ENCODE results near the gene ZNF473.

The ZNF473 gene

GRCh38 chr19:50002386-50002960, 23.3 kb upstream of the ZNF473 start:
- Histone ChIP-seq H3K9ac (ENCODE audit: low read length in 5 of 5) (peak overlapping the region in 2 of 5 donors; percentile 8 to 25), H3K36me3 (ENCODE audit: control insufficient read depth in 5 of 5, insufficient read depth in 5 of 5, low read length in 5 of 5) (peaks cover 0 to 90% (median 76%) of the 10 kb centered on the region in 5 donors), H3K27ac (ENCODE audit: low read depth, low read length) (no peak overlapping the region), H3K4me3 (ENCODE audit: low read depth in 1 of 5, low read length in 5 of 5) (peak overlapping the region in 1 of 5 donors; percentile 11), H3K4me1 (ENCODE audit: control insufficient read depth in 5 of 5, insufficient read depth in 5 of 5, low read length in 5 of 5) (peaks cover 9 to 38% (median 28%) of the 10 kb centered on the region in 5 donors), H3K27me3 (ENCODE audit: control insufficient read depth in 5 of 5, insufficient read depth in 4 of 5, low read length in 5 of 5) (no peaks in the 10 kb centered on the region), H3K9me3 (ENCODE audit: control insufficient read depth in 5 of 5, low read length in 5 of 5) (no peaks in the 10 kb centered on the region)

DNA sequence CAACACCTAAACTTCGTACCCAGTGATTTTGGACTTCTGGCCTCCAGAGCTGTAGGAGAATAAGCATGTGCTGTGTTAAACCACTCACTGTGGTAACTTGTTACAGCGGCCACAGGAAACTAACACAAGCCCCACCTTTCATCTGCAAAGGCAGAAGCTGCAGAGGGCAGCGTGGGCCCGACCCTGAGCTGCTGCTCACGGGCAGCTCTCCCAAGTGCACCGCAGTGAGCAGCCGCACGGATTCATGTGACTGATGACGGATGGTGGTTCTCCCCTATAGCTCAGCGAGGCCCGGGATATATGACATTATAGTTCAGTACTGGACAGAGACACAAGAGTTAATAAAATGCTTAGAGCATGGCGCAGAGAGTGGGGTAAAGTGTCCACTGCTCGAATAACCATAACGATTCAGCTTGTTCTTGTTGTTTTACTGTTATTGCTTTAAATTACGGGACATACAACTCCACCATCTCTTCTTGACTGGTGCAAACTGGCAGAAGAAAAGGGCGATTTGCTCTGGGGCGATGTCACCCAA, 22.5 kb upstream of the ZNF473 start:
- Histone ChIP-seq H3K4me3 (ENCODE audit: low read depth in 1 of 5, low read length in 5 of 5) (no peak overlapping the region), H3K9ac (ENCODE audit: low read length in 5 of 5) (no peak overlapping the region), H3K36me3 (ENCODE audit: control insufficient read depth in 5 of 5, insufficient read depth in 5 of 5, low read length in 5 of 5) (peaks cover 0 to 90% (median 79%) of the 10 kb centered on the region in 5 donors), H3K27me3 (ENCODE audit: control insufficient read depth in 5 of 5, insufficient read depth in 4 of 5, low read length in 5 of 5) (no peaks in the 10 kb centered on the region), H3K27ac (ENCODE audit: low read depth, low read length) (peak overlapping the region; percentile 37), H3K9me3 (ENCODE audit: control insufficient read depth in 5 of 5, low read length in 5 of 5) (no peaks in the 10 kb centered on the region), H3K4me1 (ENCODE audit: control insufficient read depth in 5 of 5, insufficient read depth in 5 of 5, low read length in 5 of 5) (peaks cover 9 to 38% (median 28%) of the 10 kb centered on the region in 5 donors)

DNA sequence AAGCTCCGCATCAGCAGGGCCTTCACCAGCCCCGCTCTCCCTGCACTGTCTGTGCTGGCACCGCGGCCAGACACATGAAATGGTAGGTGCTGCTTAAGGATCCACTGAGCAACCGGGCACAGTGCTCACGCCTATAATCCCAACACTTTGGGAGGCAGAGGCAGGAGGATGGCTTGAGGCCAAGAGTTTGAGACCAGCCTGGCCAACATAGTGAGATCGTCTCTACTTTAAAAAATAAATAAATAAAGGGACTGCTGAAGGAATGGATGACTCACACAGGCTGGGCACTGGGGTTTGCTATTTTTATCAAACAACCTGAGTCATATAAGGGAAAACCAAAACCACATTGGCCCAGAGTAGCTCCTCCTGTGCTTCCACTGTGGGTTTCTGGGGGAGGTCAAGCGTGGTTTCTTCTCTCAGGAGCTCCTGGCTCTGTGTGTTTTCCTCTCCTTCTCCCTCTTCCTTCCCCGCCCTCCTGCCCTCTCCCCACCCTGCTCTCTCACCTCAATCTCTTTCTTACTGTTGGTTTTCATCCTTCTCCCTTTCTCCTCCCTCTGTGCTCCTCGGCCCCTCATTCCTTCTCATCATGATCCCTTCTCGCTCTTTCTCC, 21.9 kb upstream of the ZNF473 start:
- Histone ChIP-seq H3K9ac (ENCODE audit: low read length in 5 of 5) (no peak overlapping the region), H3K27ac (ENCODE audit: low read depth, low read length) (peak overlapping the region; percentile 60), H3K4me3 (ENCODE audit: low read depth in 1 of 5, low read length in 5 of 5) (no peak overlapping the region), H3K4me1 (ENCODE audit: control insufficient read depth in 5 of 5, insufficient read depth in 5 of 5, low read length in 5 of 5) (peaks cover 9 to 38% (median 28%) of the 10 kb centered on the region in 5 donors), H3K27me3 (ENCODE audit: control insufficient read depth in 5 of 5, insufficient read depth in 4 of 5, low read length in 5 of 5) (no peaks in the 10 kb centered on the region), H3K9me3 (ENCODE audit: control insufficient read depth in 5 of 5, low read length in 5 of 5) (no peaks in the 10 kb centered on the region), H3K36me3 (ENCODE audit: control insufficient read depth in 5 of 5, insufficient read depth in 5 of 5, low read length in 5 of 5) (peaks cover 0 to 91% (median 82%) of the 10 kb centered on the region in 5 donors)

- no peaks in the 10 kb centered on the region for H3K27me3 ChIP-seq (ENCODE audit: control insufficient read depth in 5 of 5, insufficient read depth in 4 of 5, low read length in 5 of 5)
- no peak overlapping the region for H3K27ac ChIP-seq (ENCODE audit: low read depth, low read length)
- peaks cover 0 to 86% (median 75%) of the 10 kb centered on the region in 5 donors for H3K36me3 ChIP-seq (ENCODE audit: control insufficient read depth in 5 of 5, insufficient read depth in 5 of 5, low read length in 5 of 5)
Observed at GRCh38 chr19:50005428-50005827, 20.4 kb upstream of the ZNF473 start.

DNA sequence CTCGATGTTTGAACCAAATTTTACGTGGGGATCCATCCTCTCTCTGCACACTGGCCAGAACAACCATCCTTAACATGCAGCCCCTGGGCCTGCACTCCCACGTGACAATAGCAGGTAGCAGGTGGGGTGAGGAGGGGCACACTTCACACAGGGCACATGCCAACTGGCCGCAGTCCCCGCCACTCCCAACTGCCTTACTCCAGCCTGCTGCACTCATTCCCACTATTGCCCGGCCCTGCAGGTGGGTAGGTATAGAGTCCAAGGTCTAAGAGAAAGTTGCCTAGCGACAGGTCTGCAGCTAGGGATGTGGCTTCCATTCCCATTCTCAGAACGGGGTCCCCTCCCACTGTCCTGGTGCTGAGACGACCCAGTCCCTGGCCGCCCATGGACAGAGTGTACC, 18.6 kb upstream of the ZNF473 start:
- Histone ChIP-seq H3K27me3 (ENCODE audit: control insufficient read depth in 5 of 5, insufficient read depth in 4 of 5, low read length in 5 of 5) (no peaks in the 10 kb centered on the region), H3K9ac (ENCODE audit: low read length in 5 of 5) (no peak overlapping the region), H3K4me3 (ENCODE audit: low read depth in 1 of 5, low read length in 5 of 5) (no peak overlapping the region), H3K36me3 (ENCODE audit: control insufficient read depth in 5 of 5, insufficient read depth in 5 of 5, low read length in 5 of 5) (peaks cover 0 to 85% (median 64%) of the 10 kb centered on the region in 5 donors), H3K9me3 (ENCODE audit: control insufficient read depth in 5 of 5, low read length in 5 of 5) (no peaks in the 10 kb centered on the region), H3K4me1 (ENCODE audit: control insufficient read depth in 5 of 5, insufficient read depth in 5 of 5, low read length in 5 of 5) (peaks cover 9 to 27% (median 23%) of the 10 kb centered on the region in 5 donors), H3K27ac (ENCODE audit: low read depth, low read length) (no peak overlapping the region)

More at GRCh38 chr19:50005428-50005827, 20.4 kb upstream of the ZNF473 start:
- Histone ChIP-seq H3K9ac (ENCODE audit: low read length in 5 of 5) (no peak overlapping the region), H3K4me3 (ENCODE audit: low read depth in 1 of 5, low read length in 5 of 5) (no peak overlapping the region), H3K9me3 (ENCODE audit: control insufficient read depth in 5 of 5, low read length in 5 of 5) (no peaks in the 10 kb centered on the region), H3K4me1 (ENCODE audit: control insufficient read depth in 5 of 5, insufficient read depth in 5 of 5, low read length in 5 of 5) (peaks cover 9 to 35% (median 28%) of the 10 kb centered on the region in 5 donors)

DNA sequence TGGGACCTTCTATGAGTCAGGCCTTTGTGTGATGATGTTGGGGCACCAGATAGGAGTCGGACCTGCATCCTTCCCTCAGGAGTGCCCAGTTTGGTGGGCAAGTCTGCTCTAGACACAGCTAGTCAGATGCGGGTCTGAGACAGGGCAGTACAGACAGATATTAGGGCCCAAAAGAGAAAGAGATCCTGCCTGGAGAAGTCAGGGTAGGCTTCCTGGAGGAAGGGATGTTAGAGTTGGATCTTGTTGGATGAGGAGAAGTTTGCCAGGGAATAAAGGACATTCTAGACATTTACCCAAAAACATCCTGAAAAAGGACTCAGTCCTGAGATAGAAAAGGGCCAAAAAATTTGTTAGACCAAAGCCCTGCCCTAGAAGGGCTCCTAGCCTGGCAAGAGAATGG, 17.9 kb upstream of the ZNF473 start:
- no peak overlapping the region for H3K27ac ChIP-seq (ENCODE audit: low read depth, low read length)
- H3K36me3 ChIP-seq (ENCODE audit: control insufficient read depth in 5 of 5, insufficient read depth in 5 of 5, low read length in 5 of 5), result peaks cover 0 to 82% (median 61%) of the 10 kb centered on the region in 5 donors
- H3K4me3 ChIP-seq (ENCODE audit: low read depth in 1 of 5, low read length in 5 of 5), result no peak overlapping the region
- no peak overlapping the region for H3K9ac ChIP-seq (ENCODE audit: low read length in 5 of 5)
- H3K27me3 ChIP-seq (ENCODE audit: control insufficient read depth in 5 of 5, insufficient read depth in 4 of 5, low read length in 5 of 5), result no peaks in the 10 kb centered on the region
- H3K9me3 ChIP-seq (ENCODE audit: control insufficient read depth in 5 of 5, low read length in 5 of 5), result no peaks in the 10 kb centered on the region
- H3K4me1 ChIP-seq (ENCODE audit: control insufficient read depth in 5 of 5, insufficient read depth in 5 of 5, low read length in 5 of 5), result peaks cover 6 to 19% (median 15%) of the 10 kb centered on the region in 5 donors

GRCh38 chr19:50008532-50008931, 17.3 kb upstream of the ZNF473 start:
- H3K4me3 ChIP-seq (ENCODE audit: low read depth in 1 of 5, low read length in 5 of 5), result no peak overlapping the region
- peaks cover 2 to 82% (median 61%) of the 10 kb centered on the region in 5 donors for H3K36me3 ChIP-seq (ENCODE audit: control insufficient read depth in 5 of 5, insufficient read depth in 5 of 5, low read length in 5 of 5)
- H3K27me3 ChIP-seq (ENCODE audit: control insufficient read depth in 5 of 5, insufficient read depth in 4 of 5, low read length in 5 of 5), result no peaks in the 10 kb centered on the region
- H3K9ac ChIP-seq (ENCODE audit: low read length in 5 of 5), result no peak overlapping the region
- H3K27ac ChIP-seq (ENCODE audit: low read depth, low read length), result no peak overlapping the region
- no peaks in the 10 kb centered on the region for H3K9me3 ChIP-seq (ENCODE audit: control insufficient read depth in 5 of 5, low read length in 5 of 5)
- peaks cover 4 to 13% (median 10%) of the 10 kb centered on the region in 5 donors for H3K4me1 ChIP-seq (ENCODE audit: control insufficient read depth in 5 of 5, insufficient read depth in 5 of 5, low read length in 5 of 5)

DNA sequence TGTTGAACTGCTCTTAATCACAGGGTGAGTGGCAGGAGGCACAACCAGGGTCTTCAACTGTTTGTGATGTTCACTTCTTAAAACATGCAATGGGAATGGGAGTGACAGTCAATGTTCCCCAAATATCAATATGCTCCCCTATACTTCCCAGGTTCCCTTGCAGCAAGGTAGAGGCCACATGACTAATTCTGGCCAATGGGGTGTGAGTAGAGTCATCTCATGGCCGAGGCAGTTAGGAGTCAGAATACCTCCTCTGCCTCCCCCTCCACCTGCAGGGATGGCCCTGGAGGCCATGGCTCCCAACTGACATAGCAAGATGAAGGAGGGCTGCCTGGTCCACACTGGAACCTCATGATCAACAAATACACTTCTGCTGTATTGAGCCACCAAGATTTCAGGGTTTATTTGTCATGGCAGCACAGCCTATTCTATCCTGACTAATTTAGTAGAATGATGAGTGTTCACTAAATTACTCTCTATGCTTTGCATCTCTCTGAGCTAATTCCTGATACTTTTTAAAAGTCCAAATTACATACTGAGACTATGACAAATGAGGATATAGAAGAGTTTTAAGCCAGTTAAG, 9.5 kb upstream of the ZNF473 start:
- no peak overlapping the region for H3K9ac ChIP-seq (ENCODE audit: low read length in 5 of 5)
- H3K27me3 ChIP-seq (ENCODE audit: control insufficient read depth in 5 of 5, insufficient read depth in 4 of 5, low read length in 5 of 5), result no peaks in the 10 kb centered on the region
- H3K27ac ChIP-seq (ENCODE audit: low read depth, low read length), result no peak overlapping the region
- H3K4me3 ChIP-seq (ENCODE audit: low read depth in 1 of 5, low read length in 5 of 5), result no peak overlapping the region
- peaks cover 0 to 5% (median 0%) of the 10 kb centered on the region in 5 donors for H3K4me1 ChIP-seq (ENCODE audit: control insufficient read depth in 5 of 5, insufficient read depth in 5 of 5, low read length in 5 of 5)
- peaks cover 0 to 2% (median 0%) of the 10 kb centered on the region in 5 donors for H3K9me3 ChIP-seq (ENCODE audit: control insufficient read depth in 5 of 5, low read length in 5 of 5)
- H3K36me3 ChIP-seq (ENCODE audit: control insufficient read depth in 5 of 5, insufficient read depth in 5 of 5, low read length in 5 of 5), result peaks cover 16 to 85% (median 62%) of the 10 kb centered on the region in 5 donors

DNA sequence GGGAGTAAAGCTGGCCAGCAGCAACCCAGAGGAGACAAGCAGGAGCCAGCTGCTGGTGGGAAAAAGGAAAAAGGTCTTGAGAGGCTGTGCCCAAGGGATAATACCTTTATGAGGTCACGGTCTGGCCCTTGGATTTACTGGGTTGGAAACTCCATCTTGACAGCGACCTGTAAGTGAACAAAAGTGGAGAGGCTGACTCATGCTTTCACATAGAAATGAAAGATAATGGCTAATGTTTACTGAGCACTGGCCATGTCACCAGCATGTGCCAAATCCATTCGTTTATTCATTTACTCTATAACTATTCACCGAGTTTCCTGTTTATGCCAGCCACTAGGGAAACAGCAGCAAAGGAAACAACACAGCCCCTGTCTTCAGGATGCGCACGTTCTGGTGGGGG, 5.3 kb upstream of the ZNF473 start:
- Histone ChIP-seq H3K9me3 (ENCODE audit: control insufficient read depth in 5 of 5, low read length in 5 of 5) (peaks cover 0 to 2% (median 0%) of the 10 kb centered on the region in 5 donors), H3K27ac (ENCODE audit: low read depth, low read length) (no peak overlapping the region), H3K27me3 (ENCODE audit: control insufficient read depth in 5 of 5, insufficient read depth in 4 of 5, low read length in 5 of 5) (no peaks in the 10 kb centered on the region), H3K4me1 (ENCODE audit: control insufficient read depth in 5 of 5, insufficient read depth in 5 of 5, low read length in 5 of 5) (peaks cover 3 to 21% (median 13%) of the 10 kb centered on the region in 5 donors), H3K36me3 (ENCODE audit: control insufficient read depth in 5 of 5, insufficient read depth in 5 of 5, low read length in 5 of 5) (peaks cover 14 to 47% (median 34%) of the 10 kb centered on the region in 5 donors), H3K4me3 (ENCODE audit: low read depth in 1 of 5, low read length in 5 of 5) (no peak overlapping the region), H3K9ac (ENCODE audit: low read length in 5 of 5) (no peak overlapping the region)

GRCh38 chr19:50022823-50023222, 3.0 kb upstream of the ZNF473 start:
- Histone ChIP-seq H3K4me3 (ENCODE audit: low read depth in 1 of 5, low read length in 5 of 5) (no peak overlapping the region), H3K9ac (ENCODE audit: low read length in 5 of 5) (no peak overlapping the region), H3K27ac (ENCODE audit: low read depth, low read length) (no peak overlapping the region), H3K36me3 (ENCODE audit: control insufficient read depth in 5 of 5, insufficient read depth in 5 of 5, low read length in 5 of 5) (peaks cover 7 to 26% (median 16%) of the 10 kb centered on the region in 5 donors), H3K9me3 (ENCODE audit: control insufficient read depth in 5 of 5, low read length in 5 of 5) (no peaks in the 10 kb centered on the region), H3K4me1 (ENCODE audit: control insufficient read depth in 5 of 5, insufficient read depth in 5 of 5, low read length in 5 of 5) (peaks cover 6 to 32% (median 24%) of the 10 kb centered on the region in 5 donors), H3K27me3 (ENCODE audit: control insufficient read depth in 5 of 5, insufficient read depth in 4 of 5, low read length in 5 of 5) (no peaks in the 10 kb centered on the region)

Data from subcutaneous abdominal adipose tissue (tissue), 5 donors.